Erythroblast (primary cell): ENCODE data around the gene TXNRD3.

Experiments used
- GATA1 ChIP-seq: IDR thresholded peaks from 2 replicates; pipeline ENCODE4 v1.6.1; 2011; ENCODE audit warnings: low read depth, mild to moderate bottlenecking, control low read depth, low read length, moderate library complexity
- POLR2A ChIP-seq: IDR thresholded peaks from 2 replicates; pipeline ENCODE4 v1.6.1; 2011; ENCODE audit warnings: mild to moderate bottlenecking, low read length

DNA sequence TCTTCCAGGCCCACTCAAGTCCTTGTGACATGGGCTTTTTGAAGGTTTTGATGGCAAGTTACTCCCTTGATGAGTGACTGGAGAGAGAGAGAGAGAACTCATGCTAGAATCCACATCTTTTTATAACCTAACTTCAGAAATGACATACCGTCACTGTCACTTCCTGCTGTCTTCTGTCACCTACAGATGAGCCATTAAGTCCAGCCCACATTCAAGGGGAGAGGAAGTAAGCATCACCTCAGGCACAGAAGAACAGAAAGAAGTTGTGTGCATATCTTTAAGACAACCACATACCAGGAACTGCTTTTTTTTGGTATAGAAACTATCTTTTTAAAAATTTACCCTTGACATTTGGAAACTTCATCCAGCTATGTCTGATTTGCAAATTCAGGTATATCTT lies 16.6 kb upstream of the TXNRD3 start:
- no peak for TF ChIP-seq POLR2A
- no peak for TF ChIP-seq GATA1
